Measurements from ENCODE around the gene MEI4. TPM values are rescaled to one million over a fixed set of nuclear protein-coding genes. Genes with fewer than 3 reads are reported as not detected.

MEI4 gene
- total and polyA plus RNA-seq, 10 of the 15 experiments (the other 5 are each of a cell fraction or from before 2014, with no cell fraction given) = 0.03 to 0.04 (median 0.03) TPM; not detected in 7

DNA sequence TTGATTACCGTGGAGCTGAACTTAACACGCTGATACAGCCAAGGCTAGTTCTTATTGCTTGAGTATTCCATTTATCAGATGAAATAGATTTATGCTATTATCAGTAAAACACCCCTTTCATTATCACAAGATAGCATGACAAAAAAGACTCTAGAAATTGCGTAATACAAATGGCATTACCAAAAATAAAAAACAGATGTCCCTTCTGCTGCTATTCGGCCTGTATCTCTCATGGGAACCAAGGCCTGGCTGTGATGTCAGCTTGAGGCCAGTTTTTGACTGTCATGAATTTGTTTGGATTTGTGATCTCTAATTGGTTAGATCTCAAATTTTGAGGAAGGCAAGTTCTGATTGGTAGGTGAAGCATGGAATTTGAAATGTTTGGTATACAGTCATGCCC lies 25.2 kb downstream of the MEI4 start:
- H3K9ac ChIP-seq (ENCODE audit: control insufficient read depth, insufficient read depth, low read length) = no peak overlapping the region
- ATAC-seq (no peak), FAIRE-seq (no peak), DNase-seq (ENCODE audit: low read depth, low spot score) (no peak)
- H3K36me3 ChIP-seq (ENCODE audit: control insufficient read depth in 2 of 2, insufficient read depth in 2 of 2, low read length in 1 of 2) = no peaks in the 10 kb centered on the region
- H3K79me2 ChIP-seq (ENCODE audit: control insufficient read depth, insufficient read depth, low read length) = no peaks in the 10 kb centered on the region
- H2AFZ ChIP-seq (ENCODE audit: control insufficient read depth, low read depth, low read length) = no peak overlapping the region
- intact Hi-C loops (cut with micrococcal nuclease; ENCODE audit: unreplicated experiment) (no loop called here), in situ Hi-C loops (cut with MboI) (no loop called here)
- H3K4me2 ChIP-seq (ENCODE audit: control insufficient read depth, insufficient read depth) = no peak overlapping the region
- no peaks in the 10 kb centered on the region for H3K4me1 ChIP-seq (ENCODE audit: control insufficient read depth, insufficient read depth, low read length)
- no peak overlapping the region for H3K4me3 ChIP-seq
- ChIA-PET SMC1A (ENCODE audit: uncharacterized antibody, unreplicated experiment) (interaction anchor here (0.9 kb wide), 1 partner anchor 10 kb away, joined by 3 read pairs; no protein-coding TSS in a partner anchor), RAD21 (ENCODE audit: unreplicated experiment) (interaction anchor here (1.0 kb wide), 1 partner anchor 58 kb away, joined by 3 read pairs; no protein-coding TSS in a partner anchor), CTCF (interaction anchor here (1.2 kb wide), 1 partner anchor 9 kb away, joined by 3 read pairs; no protein-coding TSS in a partner anchor), POLR2A (no interaction called here)
- TF ChIP-seq ZZZ3 (IDR thresholded peaks at IDR 0.05; ENCODE audit: control insufficient read depth, insufficient read length, low read depth) = no peak
- no peak for TF ChIP-seq TARDBP (IDR thresholded peaks at IDR 0.05; ENCODE audit: borderline replicate concordance)
- no peak for TF ChIP-seq PML (IDR thresholded peaks at IDR 0.05; ENCODE audit: low read length)
- TF ChIP-seq YBX1 (IDR thresholded peaks at IDR 0.05) = no peak
- TF ChIP-seq, protein P1, sequence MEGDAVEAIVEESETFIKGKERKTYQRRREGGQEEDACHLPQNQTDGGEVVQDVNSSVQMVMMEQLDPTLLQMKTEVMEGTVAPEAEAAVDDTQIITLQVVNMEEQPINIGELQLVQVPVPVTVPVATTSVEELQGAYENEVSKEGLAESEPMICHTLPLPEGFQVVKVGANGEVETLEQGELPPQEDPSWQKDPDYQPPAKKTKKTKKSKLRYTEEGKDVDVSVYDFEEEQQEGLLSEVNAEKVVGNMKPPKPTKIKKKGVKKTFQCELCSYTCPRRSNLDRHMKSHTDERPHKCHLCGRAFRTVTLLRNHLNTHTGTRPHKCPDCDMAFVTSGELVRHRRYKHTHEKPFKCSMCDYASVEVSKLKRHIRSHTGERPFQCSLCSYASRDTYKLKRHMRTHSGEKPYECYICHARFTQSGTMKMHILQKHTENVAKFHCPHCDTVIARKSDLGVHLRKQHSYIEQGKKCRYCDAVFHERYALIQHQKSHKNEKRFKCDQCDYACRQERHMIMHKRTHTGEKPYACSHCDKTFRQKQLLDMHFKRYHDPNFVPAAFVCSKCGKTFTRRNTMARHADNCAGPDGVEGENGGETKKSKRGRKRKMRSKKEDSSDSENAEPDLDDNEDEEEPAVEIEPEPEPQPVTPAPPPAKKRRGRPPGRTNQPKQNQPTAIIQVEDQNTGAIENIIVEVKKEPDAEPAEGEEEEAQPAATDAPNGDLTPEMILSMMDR (IDR thresholded peaks at IDR 0.05 in 2 of 3, conservative IDR thresholded peaks at IDR 0.05 in 1 of 3; ENCODE audit: control insufficient read depth in 2 of 3, extremely low read depth in 1 of 3, insufficient read depth in 1 of 3, low read depth in 3 of 3, low read length in 3 of 3) = no peak
- TF ChIP-seq, protein P2, sequence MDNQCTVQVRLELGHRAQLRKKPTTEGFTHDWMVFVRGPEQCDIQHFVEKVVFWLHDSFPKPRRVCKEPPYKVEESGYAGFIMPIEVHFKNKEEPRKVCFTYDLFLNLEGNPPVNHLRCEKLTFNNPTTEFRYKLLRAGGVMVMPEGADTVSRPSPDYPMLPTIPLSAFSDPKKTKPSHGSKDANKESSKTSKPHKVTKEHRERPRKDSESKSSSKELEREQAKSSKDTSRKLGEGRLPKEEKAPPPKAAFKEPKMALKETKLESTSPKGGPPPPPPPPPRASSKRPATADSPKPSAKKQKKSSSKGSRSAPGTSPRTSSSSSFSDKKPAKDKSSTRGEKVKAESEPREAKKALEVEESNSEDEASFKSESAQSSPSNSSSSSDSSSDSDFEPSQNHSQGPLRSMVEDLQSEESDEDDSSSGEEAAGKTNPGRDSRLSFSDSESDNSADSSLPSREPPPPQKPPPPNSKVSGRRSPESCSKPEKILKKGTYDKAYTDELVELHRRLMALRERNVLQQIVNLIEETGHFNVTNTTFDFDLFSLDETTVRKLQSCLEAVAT (IDR thresholded peaks at IDR 0.05) = no peak
- no peak for TF ChIP-seq EZH2 (IDR thresholded peaks at IDR 0.05; ENCODE audit: borderline replicate concordance, control insufficient read depth, low read depth, low read length)
- TF ChIP-seq, protein P3, sequence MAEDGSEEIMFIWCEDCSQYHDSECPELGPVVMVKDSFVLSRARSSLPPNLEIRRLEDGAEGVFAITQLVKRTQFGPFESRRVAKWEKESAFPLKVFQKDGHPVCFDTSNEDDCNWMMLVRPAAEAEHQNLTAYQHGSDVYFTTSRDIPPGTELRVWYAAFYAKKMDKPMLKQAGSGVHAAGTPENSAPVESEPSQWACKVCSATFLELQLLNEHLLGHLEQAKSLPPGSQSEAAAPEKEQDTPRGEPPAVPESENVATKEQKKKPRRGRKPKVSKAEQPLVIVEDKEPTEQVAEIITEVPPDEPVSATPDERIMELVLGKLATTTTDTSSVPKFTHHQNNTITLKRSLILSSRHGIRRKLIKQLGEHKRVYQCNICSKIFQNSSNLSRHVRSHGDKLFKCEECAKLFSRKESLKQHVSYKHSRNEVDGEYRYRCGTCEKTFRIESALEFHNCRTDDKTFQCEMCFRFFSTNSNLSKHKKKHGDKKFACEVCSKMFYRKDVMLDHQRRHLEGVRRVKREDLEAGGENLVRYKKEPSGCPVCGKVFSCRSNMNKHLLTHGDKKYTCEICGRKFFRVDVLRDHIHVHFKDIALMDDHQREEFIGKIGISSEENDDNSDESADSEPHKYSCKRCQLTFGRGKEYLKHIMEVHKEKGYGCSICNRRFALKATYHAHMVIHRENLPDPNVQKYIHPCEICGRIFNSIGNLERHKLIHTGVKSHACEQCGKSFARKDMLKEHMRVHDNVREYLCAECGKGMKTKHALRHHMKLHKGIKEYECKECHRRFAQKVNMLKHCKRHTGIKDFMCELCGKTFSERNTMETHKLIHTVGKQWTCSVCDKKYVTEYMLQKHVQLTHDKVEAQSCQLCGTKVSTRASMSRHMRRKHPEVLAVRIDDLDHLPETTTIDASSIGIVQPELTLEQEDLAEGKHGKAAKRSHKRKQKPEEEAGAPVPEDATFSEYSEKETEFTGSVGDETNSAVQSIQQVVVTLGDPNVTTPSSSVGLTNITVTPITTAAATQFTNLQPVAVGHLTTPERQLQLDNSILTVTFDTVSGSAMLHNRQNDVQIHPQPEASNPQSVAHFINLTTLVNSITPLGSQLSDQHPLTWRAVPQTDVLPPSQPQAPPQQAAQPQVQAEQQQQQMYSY (CRISPR knock-in tag; IDR thresholded peaks at IDR 0.05) = no peak
- no peak for TF ChIP-seq SREBF2 (IDR thresholded peaks at IDR 0.05; ENCODE audit: low read length)
- no peak for TF ChIP-seq RCOR1 (conservative IDR thresholded peaks at IDR 0.05; ENCODE audit: low read depth, low read length)
- no peak for TF ChIP-seq NFYA (IDR thresholded peaks at IDR 0.05; ENCODE audit: borderline replicate concordance, low read depth, low read length)
- TF ChIP-seq RAD51 (IDR thresholded peaks at IDR 0.05) = no peak
- H4K20me1 ChIP-seq (ENCODE audit: control insufficient read depth, insufficient read depth) = no peaks in the 10 kb centered on the region
- H3K27me3 ChIP-seq (replicated peaks in 1 of 2; ENCODE audit: control insufficient read depth in 2 of 2, insufficient read depth in 2 of 2, low read length in 1 of 2) = no peaks in the 10 kb centered on the region
- no TSS peak for BruUV-seq (replicated peaks)
- H3K27ac ChIP-seq (ENCODE audit: control insufficient read depth, insufficient read depth) = no peak overlapping the region
- H3K9me3 ChIP-seq (replicated peaks; ENCODE audit: control insufficient read depth, insufficient read depth, low read length) = no peaks in the 10 kb centered on the region
- 41% methylated on average over 4 of the region's 4 CpGs for WGBS (ENCODE audit: insufficient coverage, insufficient replicate concordance, low lambda C conversion rate, missing lambda C conversion rate)

Data from GM12878 (cell line).